GM18526 (cell line): ENCODE results near the gene HADH.
A peak's percentile ranks its signal among the peaks of the same experiment; 100 is the strongest.

Experiments used
- POLR2A ChIP-seq: IDR thresholded peaks from 3 replicates; pipeline ENCODE4 v1.6.1; 2011; ENCODE audit not compliant: insufficient read length; ENCODE audit errors: extremely low read depth

HADH gene

DNA sequence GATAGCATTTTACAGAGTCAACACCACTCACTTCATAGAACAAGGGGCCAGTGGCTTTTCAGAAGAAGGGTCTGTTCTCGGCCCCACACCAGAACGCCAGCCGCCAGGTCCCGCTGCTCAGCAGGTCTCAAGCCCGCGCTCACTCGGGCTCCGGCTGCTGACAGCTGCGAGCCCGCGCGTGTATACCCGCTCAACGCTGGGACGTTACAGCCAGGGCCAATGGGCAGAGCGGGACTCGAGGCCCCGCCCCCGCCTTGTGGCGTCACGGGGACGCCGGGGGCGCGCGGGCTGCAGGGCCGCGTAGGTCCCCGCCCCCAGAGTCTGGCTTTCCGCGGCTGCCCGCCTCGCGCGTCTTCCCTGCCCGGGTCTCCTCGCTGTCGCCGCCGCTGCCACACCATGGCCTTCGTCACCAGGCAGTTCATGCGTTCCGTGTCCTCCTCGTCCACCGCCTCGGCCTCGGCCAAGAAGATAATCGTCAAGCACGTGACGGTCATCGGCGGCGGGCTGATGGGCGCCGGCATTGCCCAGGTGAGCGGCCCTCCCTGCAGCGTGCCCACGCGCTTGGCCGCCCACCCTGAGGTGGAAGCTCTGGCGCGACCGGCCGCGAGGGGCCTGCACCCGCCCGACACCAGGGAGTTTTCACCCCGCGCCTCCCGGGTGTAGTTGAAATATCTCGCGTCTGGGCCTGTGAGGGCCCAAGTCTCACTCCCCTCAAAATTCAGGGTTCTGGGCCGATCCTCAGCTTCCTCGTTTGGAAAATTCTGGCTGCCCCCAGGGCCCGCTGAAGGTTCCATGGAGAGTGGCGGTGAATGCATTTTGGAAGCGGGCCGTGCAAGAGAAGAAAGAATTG, at the start of gene HADH:
TSS of gene HADH (plus strand) at position 353 of the 850 bp plus-strand sequence. CDS start at position 397, 44 bp downstream.
- TF ChIP-seq POLR2A = peak; percentile 78

DNA sequence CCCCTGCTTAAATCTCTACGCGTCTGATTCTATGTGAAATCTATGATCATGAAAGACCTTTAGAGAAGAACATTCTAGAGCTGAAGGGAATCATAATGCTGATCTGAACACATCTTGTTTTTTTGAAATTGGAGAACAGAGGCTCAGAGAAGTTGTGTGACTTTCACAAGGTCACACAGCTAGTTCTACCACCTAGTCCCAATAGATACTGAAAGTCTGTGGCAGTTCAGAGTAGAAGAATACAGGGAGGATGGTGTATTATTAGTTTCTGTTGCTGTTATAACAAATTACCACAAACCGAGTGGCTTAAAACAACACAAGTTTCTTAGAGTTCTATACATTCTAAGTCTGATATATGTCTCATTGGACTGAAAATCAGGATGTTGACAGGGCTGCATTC, 43.9 kb upstream of the HADH start:
- no peak for TF ChIP-seq POLR2A

DNA sequence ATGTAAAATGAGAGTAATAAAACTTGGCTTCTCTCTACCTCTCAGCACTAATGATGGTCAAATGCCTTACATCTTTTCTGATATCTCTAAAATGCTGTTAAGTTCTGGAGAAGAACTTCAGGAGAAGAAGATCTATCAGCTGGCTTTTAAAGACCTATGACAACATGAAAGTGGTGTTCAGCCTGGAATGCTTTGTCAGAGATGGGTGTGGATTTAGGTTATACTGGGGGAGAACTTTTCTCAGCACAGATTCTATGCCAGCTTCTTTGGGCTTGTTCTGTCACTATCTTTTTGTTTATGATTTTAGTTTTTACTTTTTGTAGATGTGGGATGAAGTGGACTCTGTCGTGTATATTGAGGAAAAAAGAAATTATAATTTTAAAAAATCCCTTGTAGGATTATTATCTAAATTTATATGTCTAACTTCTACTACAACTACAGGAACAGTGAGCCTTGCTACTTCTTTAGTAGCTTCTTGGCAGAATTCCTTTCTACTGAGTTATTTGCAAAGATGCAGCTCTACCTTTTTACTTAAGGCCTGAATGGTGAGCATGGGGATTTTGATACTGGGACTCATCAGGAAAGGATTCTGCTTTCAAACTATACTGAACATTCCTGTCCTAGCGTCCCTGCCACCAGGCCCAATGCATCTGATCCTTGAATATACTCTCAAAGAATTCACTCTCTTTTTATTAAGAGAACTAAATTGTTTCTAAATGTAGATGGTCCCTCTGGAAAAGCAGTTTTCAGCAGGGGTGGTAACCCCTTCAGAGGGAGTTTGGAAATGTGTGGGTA, 38.7 kb upstream of the HADH start:
- no peak for TF ChIP-seq POLR2A

DNA sequence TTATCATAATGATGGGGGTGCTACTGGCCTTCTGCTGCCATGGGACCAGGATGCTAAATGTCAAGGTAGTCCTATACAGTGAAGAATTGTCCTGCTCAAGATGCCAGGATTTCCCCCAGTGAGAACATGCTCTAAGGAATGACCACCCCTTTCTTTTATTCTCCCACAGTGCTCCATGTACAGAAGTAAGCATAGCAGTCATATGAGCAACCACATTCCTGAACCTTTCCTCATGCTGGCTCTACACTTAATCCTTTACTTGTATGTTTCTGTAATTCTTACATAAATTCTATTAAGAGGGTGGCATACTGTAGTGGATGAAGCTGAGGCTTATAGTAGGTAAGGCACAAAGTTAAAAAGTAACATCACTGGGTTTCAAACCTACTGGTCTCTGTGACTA, 38.1 kb upstream of the HADH start:
- TF ChIP-seq POLR2A = no peak

DNA sequence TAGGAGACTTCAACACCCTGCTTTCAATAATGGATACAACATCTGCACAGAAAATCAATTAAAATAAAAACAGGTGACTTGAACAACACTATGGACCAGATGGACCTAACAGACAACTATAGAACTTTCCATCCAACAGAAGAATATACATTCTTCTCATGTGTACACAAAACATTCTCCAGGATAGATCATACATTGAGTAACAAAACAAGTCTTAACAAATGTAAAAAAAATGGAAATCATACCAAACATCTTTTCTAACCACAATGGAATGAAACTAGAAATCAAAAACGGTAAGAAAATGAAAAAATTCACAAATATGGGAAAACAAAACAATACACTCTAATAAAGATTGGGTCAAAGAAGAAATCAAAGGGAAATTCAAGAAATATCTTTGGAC, 33.7 kb upstream of the HADH start:
- TF ChIP-seq POLR2A = no peak

DNA sequence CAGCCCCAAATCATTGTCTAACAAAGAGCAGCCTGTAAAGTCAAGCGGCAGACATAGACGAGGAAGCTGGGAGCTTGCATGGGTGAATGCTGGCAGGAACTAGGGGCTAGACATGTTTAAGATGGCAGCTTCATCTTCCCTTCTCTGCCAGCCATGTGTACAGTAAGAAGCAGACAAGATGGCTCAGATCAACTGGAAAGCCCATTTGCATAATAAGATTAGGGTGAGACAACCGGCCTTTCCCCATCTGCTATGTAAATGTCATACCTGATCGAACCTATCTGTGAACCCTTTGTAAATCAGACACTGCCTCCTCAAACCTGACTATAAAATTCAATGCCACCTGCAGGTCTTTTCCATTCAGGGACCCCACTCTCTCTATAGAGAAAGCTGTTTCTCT, 22.8 kb upstream of the HADH start:
- TF ChIP-seq POLR2A = no peak

DNA sequence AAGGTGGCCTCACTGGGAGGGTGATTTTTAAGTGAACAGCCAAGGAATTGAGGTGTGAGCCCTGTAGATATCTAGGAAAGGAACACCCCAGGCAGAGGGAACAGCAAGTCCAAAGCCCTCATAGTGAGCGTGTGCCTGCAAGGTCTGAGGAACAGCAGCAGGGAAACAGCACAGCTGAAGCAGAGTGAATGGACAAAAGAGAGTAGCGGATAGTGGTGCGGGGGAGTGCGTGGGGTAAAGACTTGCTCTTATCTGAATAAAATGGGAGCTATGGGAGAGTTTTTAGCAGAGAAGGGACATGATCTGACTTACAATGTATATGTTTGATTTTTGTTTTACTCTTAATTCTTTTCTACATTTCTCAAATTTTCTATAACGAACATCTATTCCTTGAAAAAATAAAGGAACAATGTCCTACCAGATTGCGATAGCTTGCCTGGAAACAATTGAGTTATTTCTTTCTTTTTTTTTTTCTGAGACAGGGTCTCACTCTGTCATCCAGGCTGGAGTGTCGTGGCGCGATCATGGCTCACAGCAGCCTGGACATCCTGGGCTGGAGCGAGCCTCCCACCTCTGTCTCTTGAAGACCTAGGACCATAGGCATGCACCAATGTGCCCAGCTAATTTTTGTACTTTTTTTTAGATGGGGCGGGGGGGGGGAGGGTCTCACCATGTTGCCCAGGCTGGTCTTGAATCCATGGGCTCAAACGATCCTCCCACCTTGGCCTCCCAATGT, 19.5 kb upstream of the HADH start:
- no peak for TF ChIP-seq POLR2A

DNA sequence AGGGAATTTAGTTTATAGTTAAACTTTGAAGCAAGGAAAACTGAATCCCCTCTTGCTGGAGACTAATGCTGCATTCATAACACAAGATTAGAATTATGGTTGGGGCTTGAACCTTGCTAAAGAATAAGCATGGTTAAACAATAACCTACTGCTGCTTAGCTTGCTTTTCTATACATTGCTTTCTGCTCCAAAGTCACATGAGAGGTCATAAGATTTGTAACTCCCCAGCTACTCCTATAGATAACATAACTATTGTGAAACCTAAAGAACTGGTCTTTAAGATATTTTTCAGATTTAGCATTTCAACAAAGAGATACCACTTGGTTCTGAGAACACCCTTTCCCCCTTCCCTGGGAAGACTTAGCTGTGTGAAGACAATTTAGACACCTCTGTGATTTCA, 17.1 kb upstream of the HADH start:
- TF ChIP-seq POLR2A = no peak

DNA sequence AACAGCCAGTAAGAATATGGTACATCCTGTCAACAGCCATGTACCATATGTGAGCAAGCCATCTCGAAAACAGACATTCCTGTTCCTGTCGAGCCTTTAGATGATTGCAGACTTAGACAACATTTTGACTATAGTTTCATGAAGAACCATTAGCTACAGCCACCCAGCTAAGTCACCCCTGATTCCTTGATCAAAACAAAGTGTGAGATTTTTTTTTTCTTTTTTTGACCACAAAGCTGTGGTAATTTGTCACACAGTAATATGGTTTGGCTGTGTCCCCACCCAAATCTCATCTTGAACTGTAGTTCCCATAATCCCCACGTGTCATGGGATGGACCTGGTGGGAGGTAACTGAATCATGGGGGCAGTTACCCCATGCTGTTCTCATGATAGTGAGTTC, 15.2 kb upstream of the HADH start:
- TF ChIP-seq POLR2A = no peak

DNA sequence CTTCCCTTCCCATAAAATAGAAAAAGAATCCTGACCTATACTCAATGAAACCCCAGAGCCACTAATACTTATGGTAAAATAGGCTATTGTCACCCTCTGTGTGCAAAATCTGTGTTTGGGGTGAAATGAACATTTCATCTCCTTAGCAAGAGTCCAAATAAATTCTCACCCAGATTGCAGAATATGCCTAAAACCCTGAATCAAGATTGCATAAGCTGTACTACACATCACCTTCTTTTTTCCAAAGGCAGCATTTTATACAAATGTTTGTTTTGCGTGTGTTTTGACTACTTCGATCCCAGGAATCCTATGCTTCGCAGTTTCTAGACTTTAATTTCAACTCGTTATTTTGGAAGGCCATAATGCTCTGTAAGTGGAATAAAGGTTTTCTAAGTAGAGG, 12.2 kb upstream of the HADH start:
- no peak for TF ChIP-seq POLR2A

DNA sequence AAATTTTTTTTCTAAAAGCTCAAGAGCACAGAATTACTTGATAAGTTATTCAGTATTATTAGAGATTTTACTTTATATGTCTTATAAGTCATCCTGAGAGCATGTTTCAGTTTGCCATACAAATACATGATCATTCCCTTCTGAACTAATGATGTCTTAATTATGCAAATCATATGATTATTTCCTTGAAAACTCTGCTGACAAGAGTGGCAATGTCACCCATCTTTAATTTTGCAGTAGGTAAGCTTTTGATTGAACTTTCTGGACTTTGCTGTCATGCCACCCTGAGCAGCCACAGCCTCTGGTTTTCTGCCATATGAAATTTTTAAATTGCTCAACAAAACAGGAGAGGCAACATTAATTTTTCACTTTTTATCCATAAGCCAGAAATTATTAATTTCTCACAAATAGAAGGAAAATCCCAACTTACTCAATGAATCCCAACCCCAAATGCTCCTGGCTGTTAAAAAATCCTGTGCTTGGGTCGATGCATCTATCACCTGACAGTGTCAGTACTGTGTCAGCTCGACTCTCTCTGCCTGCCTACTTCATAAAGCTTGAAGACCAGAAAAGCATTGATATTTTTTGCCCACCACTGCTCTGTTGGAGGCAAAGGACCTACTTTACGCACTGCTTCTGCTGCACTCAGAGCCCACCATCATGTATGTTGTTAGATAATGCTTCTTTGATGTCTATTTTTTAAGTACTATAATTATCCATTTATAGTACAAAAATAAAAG, 11.6 kb upstream of the HADH start:
- no peak for TF ChIP-seq POLR2A

DNA sequence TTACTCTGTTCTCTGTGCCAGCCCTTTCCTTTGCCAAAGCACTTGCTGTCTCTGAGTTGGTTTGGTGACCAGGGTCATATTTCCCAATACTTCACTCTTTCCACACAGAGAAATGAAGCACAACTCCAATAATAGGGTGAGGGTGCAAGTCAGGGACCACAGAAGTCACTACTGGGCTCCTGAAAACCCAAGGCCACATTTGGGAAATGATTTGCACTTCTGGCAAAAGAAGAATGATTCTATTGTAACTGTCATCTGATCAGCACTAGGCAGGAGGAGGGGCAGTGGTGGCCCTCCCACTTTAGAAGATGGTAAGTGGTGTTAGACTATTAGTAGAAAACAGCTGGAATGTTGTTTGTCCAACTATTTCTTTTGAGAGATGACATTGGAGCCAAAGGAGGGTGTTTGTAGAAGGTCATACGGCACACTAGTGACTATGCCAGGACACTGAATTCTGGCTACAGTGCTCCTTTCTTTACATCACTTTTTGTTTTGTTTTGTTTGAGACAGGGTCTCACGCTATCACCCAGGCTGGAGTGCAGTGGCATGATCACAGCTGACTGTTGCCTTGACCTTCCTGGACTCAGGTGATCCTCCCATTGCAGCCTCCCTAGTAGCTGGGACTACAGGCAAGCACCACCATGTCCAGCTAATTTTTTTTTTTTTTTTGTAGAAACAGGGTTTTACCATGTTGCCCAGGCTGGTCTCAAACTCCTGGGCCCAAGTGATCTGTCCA, 10.8 kb upstream of the HADH start:
- TF ChIP-seq POLR2A = no peak

DNA sequence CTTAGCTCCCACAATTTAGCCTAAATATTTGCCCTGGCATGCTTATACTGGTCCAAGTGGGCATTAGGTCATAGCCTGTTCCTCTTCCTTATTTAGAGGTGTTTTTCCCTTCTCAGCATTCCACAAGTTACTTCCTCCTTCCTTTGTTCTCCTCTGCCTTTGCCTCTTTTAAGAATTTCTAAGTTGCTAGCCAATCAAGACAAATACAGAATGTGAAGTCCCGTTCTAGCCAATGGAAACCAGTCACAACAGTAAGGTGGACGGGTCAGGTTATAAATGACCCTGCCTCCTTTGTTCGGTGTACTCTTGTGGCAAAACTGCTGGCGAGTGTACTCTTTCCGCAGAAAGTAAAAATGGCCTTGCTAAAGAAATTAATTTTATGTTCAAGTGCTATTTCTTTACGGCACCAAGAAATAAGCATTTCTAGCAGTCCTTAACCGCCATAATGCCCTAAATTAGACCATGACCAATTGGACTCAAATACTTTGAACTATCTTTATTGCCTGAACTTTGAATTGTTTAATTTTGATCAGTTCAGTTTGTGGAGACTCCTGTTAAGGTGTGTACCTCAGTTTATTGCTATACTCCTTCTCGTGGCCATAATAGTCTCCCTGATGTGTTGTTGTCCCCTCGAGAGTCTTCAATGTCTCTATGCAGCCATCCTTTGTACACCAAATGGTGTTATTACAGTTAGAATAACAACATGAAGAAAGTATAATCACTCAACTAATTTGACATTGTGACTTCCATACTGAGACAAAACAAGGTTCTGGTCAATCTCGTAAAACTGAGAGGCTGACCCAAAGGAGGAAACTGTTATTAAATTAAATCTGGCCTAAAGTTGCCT, 1.6 kb upstream of the HADH start:
- TF ChIP-seq POLR2A = no peak

DNA sequence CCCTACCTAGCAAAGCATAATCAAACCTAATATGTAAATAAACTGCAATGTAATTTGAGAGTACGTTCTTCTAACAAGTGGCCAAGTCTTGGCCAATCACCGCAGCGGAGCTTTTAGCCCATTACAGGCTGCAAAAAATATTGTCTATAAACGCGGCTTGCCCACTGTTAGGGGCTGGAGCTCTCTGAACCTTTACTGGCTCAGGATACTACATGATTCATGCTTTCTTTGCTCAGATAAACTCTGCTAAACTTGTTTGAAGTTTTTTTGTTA, 990 bp upstream of the HADH start:
- no peak for TF ChIP-seq POLR2A

DNA sequence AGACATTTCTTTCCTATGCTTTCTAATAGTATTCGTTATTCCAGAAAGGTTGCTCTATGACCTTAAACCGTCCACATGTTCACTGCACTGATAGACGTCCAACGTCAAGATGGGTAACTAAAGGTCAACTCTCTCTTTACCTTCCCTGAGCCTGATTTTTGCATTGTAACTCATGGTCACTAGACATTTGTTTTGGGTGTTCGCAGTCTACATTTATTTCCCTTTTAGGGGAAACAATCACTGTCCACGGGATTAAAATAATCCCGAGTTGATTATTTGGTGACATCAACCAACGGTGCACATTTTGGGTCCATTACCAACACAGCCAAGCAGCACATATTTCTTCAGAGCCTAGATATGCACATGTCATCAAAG, 540 bp upstream of the HADH start:
- no peak for TF ChIP-seq POLR2A
